ENCODE measurements around the gene RDX.

Gene RDX

GRCh38 chr11:110305169-110306018, 9.0 kb upstream of the RDX start:
- Histone ChIP-seq H3K4ac (ENCODE audit: low read depth, low read length) (no peak overlapping the region), H2AK5ac (ENCODE audit: low read length) (no peak overlapping the region), H2BK12ac (ENCODE audit: low read length) (no peak overlapping the region), H4K8ac (ENCODE audit: low read depth, low read length) (no peak overlapping the region), H3K4me2 (ENCODE audit: low read length) (no peak overlapping the region), H3K14ac (ENCODE audit: low read length) (no peak overlapping the region), H4K91ac (ENCODE audit: low read depth, low read length) (no peak overlapping the region), H3K4me1 (ENCODE audit: control insufficient read depth in 1 of 2, insufficient read depth in 2 of 2, low read length in 2 of 2) (peaks cover 0 to 7% of the 10 kb centered on the region in 2 experiments), H3K4me3 (ENCODE audit: low read depth, low read length) (no peak overlapping the region), H4K12ac (ENCODE audit: low read depth, low read length) (no peak overlapping the region), H2BK120ac (ENCODE audit: insufficient read depth, low read length, poor library complexity) (no peak overlapping the region), H3K27me3 (ENCODE audit: insufficient read depth, low read length) (no peaks in the 10 kb centered on the region), H3K18ac (ENCODE audit: low read length) (no peak overlapping the region), H2BK5ac (ENCODE audit: low read depth, low read length, poor library complexity) (no peak overlapping the region), H3K36me3 (ENCODE audit: control insufficient read depth in 1 of 2, insufficient read depth in 2 of 2, low read length in 2 of 2) (no peaks in the 10 kb centered on the region), H3K27ac (ENCODE audit: low read depth, low read length) (no peak overlapping the region), H3K79me2 (ENCODE audit: control insufficient read depth, insufficient read depth, low read length, poor library complexity) (no peaks in the 10 kb centered on the region), H3K9me3 (ENCODE audit: insufficient read depth, low read depth, low read length) (peaks cover 3% of the 10 kb centered on the region), H3K9ac (ENCODE audit: low read length) (no peak overlapping the region), H3K79me1 (ENCODE audit: low read length) (peaks cover 2% of the 10 kb centered on the region), H2AFZ (ENCODE audit: insufficient read depth, low read length, poor library complexity) (no peak overlapping the region), H3K23ac (ENCODE audit: low read length) (no peak overlapping the region)
- DNase-seq, result no peak

GRCh38 chr11:110303414-110303826, 7.0 kb upstream of the RDX start:
- Histone ChIP-seq H3K9me3 (ENCODE audit: insufficient read depth, low read depth, low read length) (peaks cover 3% of the 10 kb centered on the region), H3K4ac (ENCODE audit: low read depth, low read length) (no peak overlapping the region), H4K12ac (ENCODE audit: low read depth, low read length) (no peak overlapping the region), H3K18ac (ENCODE audit: low read length) (no peak overlapping the region), H2BK12ac (ENCODE audit: low read length) (no peak overlapping the region), H3K23ac (ENCODE audit: low read length) (no peak overlapping the region), H3K79me1 (ENCODE audit: low read length) (peaks cover 13% of the 10 kb centered on the region), H4K8ac (ENCODE audit: low read depth, low read length) (no peak overlapping the region), H4K91ac (ENCODE audit: low read depth, low read length) (no peak overlapping the region), H3K79me2 (ENCODE audit: control insufficient read depth, insufficient read depth, low read length, poor library complexity) (peaks cover 2% of the 10 kb centered on the region), H3K4me2 (ENCODE audit: low read length) (no peak overlapping the region), H2BK5ac (ENCODE audit: low read depth, low read length, poor library complexity) (no peak overlapping the region), H2AK5ac (ENCODE audit: low read length) (no peak overlapping the region), H3K4me1 (ENCODE audit: control insufficient read depth in 1 of 2, insufficient read depth in 2 of 2, low read length in 2 of 2) (peaks cover 11 to 14% of the 10 kb centered on the region in 2 experiments), H3K27me3 (ENCODE audit: insufficient read depth, low read length) (no peaks in the 10 kb centered on the region), H3K4me3 (ENCODE audit: low read depth, low read length) (no peak overlapping the region), H2AFZ (ENCODE audit: insufficient read depth, low read length, poor library complexity) (no peak overlapping the region), H3K9ac (ENCODE audit: low read length) (no peak overlapping the region), H3K36me3 (ENCODE audit: control insufficient read depth in 1 of 2, insufficient read depth in 2 of 2, low read length in 2 of 2) (no peaks in the 10 kb centered on the region), H3K27ac (ENCODE audit: low read depth, low read length) (no peak overlapping the region), H3K14ac (ENCODE audit: low read length) (no peak overlapping the region), H2BK120ac (ENCODE audit: insufficient read depth, low read length, poor library complexity) (no peak overlapping the region)
- WGBS (ENCODE audit: extremely low coverage, insufficient coverage, insufficient read length), result no CpG with 5 or more reads among the region's 5 CpGs
- DNase-seq, result no peak

GRCh38 chr11:110301577-110301976, 5.2 kb upstream of the RDX start:
- Histone ChIP-seq H4K8ac (ENCODE audit: low read depth, low read length) (no peak overlapping the region), H3K9ac (ENCODE audit: low read length) (no peak overlapping the region), H3K18ac (ENCODE audit: low read length) (no peak overlapping the region), H4K91ac (ENCODE audit: low read depth, low read length) (no peak overlapping the region), H2BK12ac (ENCODE audit: low read length) (no peak overlapping the region), H3K79me2 (ENCODE audit: control insufficient read depth, insufficient read depth, low read length, poor library complexity) (peaks cover 2% of the 10 kb centered on the region), H4K12ac (ENCODE audit: low read depth, low read length) (no peak overlapping the region), H3K4me3 (ENCODE audit: low read depth, low read length) (no peak overlapping the region), H3K4me2 (ENCODE audit: low read length) (no peak overlapping the region), H3K27ac (ENCODE audit: low read depth, low read length) (no peak overlapping the region), H2BK120ac (ENCODE audit: insufficient read depth, low read length, poor library complexity) (no peak overlapping the region), H3K27me3 (ENCODE audit: insufficient read depth, low read length) (no peaks in the 10 kb centered on the region), H2BK5ac (ENCODE audit: low read depth, low read length, poor library complexity) (no peak overlapping the region), H3K23ac (ENCODE audit: low read length) (no peak overlapping the region), H2AK5ac (ENCODE audit: low read length) (no peak overlapping the region), H3K4me1 (ENCODE audit: control insufficient read depth in 1 of 2, insufficient read depth in 2 of 2, low read length in 2 of 2) (peaks cover 11 to 22% of the 10 kb centered on the region in 2 experiments), H2AFZ (ENCODE audit: insufficient read depth, low read length, poor library complexity) (no peak overlapping the region), H3K14ac (ENCODE audit: low read length) (no peak overlapping the region), H3K79me1 (ENCODE audit: low read length) (peaks cover 23% of the 10 kb centered on the region), H3K36me3 (ENCODE audit: control insufficient read depth in 1 of 2, insufficient read depth in 2 of 2, low read length in 2 of 2) (no peaks in the 10 kb centered on the region), H3K4ac (ENCODE audit: low read depth, low read length) (no peak overlapping the region), H3K9me3 (ENCODE audit: insufficient read depth, low read depth, low read length) (peaks cover 3% of the 10 kb centered on the region)
- no peak for DNase-seq
- WGBS (ENCODE audit: extremely low coverage, insufficient coverage, insufficient read length), result no CpG with 5 or more reads among the region's 4 CpGs

GRCh38 chr11:110301032-110301431, 4.6 kb upstream of the RDX start:
- Histone ChIP-seq H3K27me3 (ENCODE audit: insufficient read depth, low read length) (no peaks in the 10 kb centered on the region), H4K8ac (ENCODE audit: low read depth, low read length) (peak overlapping the region; percentile 35), H3K27ac (ENCODE audit: low read depth, low read length) (no peak overlapping the region), H3K4me1 (ENCODE audit: control insufficient read depth in 1 of 2, insufficient read depth in 2 of 2, low read length in 2 of 2) (peaks cover 11 to 22% of the 10 kb centered on the region in 2 experiments), H3K36me3 (ENCODE audit: control insufficient read depth in 1 of 2, insufficient read depth in 2 of 2, low read length in 2 of 2) (no peaks in the 10 kb centered on the region), H3K9ac (ENCODE audit: low read length) (no peak overlapping the region), H3K79me1 (ENCODE audit: low read length) (peaks cover 27% of the 10 kb centered on the region), H4K12ac (ENCODE audit: low read depth, low read length) (no peak overlapping the region), H2BK5ac (ENCODE audit: low read depth, low read length, poor library complexity) (peak overlapping the region; percentile 33), H3K23ac (ENCODE audit: low read length) (no peak overlapping the region), H3K4ac (ENCODE audit: low read depth, low read length) (peak overlapping the region; percentile 58), H4K91ac (ENCODE audit: low read depth, low read length) (peak overlapping the region; percentile 82), H2AK5ac (ENCODE audit: low read length) (peak overlapping the region; percentile 87), H3K9me3 (ENCODE audit: insufficient read depth, low read depth, low read length) (peaks cover 3% of the 10 kb centered on the region), H3K79me2 (ENCODE audit: control insufficient read depth, insufficient read depth, low read length, poor library complexity) (peaks cover 6% of the 10 kb centered on the region), H2AFZ (ENCODE audit: insufficient read depth, low read length, poor library complexity) (no peak overlapping the region), H2BK120ac (ENCODE audit: insufficient read depth, low read length, poor library complexity) (peak overlapping the region; percentile 85), H3K4me2 (ENCODE audit: low read length) (no peak overlapping the region), H3K18ac (ENCODE audit: low read length) (peak overlapping the region; percentile 54), H3K4me3 (ENCODE audit: low read depth, low read length) (no peak overlapping the region), H3K14ac (ENCODE audit: low read length) (peak overlapping the region; percentile 40), H2BK12ac (ENCODE audit: low read length) (peak overlapping the region; percentile 88)
- peak in 1 of 2 donors; percentile 35 for DNase-seq
- no CpG with 5 or more reads among the region's 27 CpGs for WGBS (ENCODE audit: extremely low coverage, insufficient coverage, insufficient read length)
